ENCODE results near the gene ADAMTS17.

GRCh38 chr15:100339999-100340398 lies 1.8 kb downstream of the ADAMTS17 start:
- TF ChIP-seq ZFX (IDR thresholded peaks at IDR 0.05): no peak
- TF ChIP-seq, protein P1, sequence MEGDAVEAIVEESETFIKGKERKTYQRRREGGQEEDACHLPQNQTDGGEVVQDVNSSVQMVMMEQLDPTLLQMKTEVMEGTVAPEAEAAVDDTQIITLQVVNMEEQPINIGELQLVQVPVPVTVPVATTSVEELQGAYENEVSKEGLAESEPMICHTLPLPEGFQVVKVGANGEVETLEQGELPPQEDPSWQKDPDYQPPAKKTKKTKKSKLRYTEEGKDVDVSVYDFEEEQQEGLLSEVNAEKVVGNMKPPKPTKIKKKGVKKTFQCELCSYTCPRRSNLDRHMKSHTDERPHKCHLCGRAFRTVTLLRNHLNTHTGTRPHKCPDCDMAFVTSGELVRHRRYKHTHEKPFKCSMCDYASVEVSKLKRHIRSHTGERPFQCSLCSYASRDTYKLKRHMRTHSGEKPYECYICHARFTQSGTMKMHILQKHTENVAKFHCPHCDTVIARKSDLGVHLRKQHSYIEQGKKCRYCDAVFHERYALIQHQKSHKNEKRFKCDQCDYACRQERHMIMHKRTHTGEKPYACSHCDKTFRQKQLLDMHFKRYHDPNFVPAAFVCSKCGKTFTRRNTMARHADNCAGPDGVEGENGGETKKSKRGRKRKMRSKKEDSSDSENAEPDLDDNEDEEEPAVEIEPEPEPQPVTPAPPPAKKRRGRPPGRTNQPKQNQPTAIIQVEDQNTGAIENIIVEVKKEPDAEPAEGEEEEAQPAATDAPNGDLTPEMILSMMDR (IDR thresholded peaks at IDR 0.05 in 2 of 3, conservative IDR thresholded peaks at IDR 0.05 in 1 of 3; ENCODE audit: borderline replicate concordance in 1 of 3, insufficient read depth in 1 of 3, low read depth in 2 of 3, low read length in 2 of 3): no peak
- TF ChIP-seq ZNF274 (IDR thresholded peaks at IDR 0.05; ENCODE audit: low read depth, low read length): no peak
- no peak for TF ChIP-seq SP1 (IDR thresholded peaks at IDR 0.05; ENCODE audit: low read depth)
- TF ChIP-seq TCF7L2 (IDR thresholded peaks at IDR 0.05; ENCODE audit: borderline replicate concordance, extremely low read depth, insufficient read depth, insufficient read length): no peak
- no peak for TF ChIP-seq ELF1 (IDR thresholded peaks at IDR 0.05; ENCODE audit: borderline replicate concordance, low read depth)
- no peak for TF ChIP-seq CEBPB (IDR thresholded peaks at IDR 0.05; ENCODE audit: low read depth)
- TF ChIP-seq SRF (IDR thresholded peaks at IDR 0.05; ENCODE audit: low read depth): no peak
- no peak for TF ChIP-seq EZH2 (IDR thresholded peaks at IDR 0.05)
- TF ChIP-seq YY1 (IDR thresholded peaks at IDR 0.05; ENCODE audit: extremely low read depth, insufficient replicate concordance, low read depth, low read length): no peak
- TF ChIP-seq POLR2A (IDR thresholded peaks at IDR 0.05; ENCODE audit: borderline replicate concordance, extremely low read depth, insufficient read depth, insufficient read length): no peak
- no peak for TF ChIP-seq ZBTB33 (IDR thresholded peaks at IDR 0.05; ENCODE audit: extremely low read depth, insufficient replicate concordance, low read length)
- TF ChIP-seq JUND (IDR thresholded peaks at IDR 0.05): no peak
- no peak for TF ChIP-seq POLR2AphosphoS5 (IDR thresholded peaks at IDR 0.05; ENCODE audit: low read depth, low read length)

Data from HCT116 (cell line).